ENCODE data around the gene PLEK2. TPM values are rescaled to one million over a fixed set of nuclear protein-coding genes. Genes with fewer than 3 reads are reported as not detected.

Gene PLEK2
- total RNA-seq, 1 donor from 2014 or later: 1.7 TPM

DNA sequence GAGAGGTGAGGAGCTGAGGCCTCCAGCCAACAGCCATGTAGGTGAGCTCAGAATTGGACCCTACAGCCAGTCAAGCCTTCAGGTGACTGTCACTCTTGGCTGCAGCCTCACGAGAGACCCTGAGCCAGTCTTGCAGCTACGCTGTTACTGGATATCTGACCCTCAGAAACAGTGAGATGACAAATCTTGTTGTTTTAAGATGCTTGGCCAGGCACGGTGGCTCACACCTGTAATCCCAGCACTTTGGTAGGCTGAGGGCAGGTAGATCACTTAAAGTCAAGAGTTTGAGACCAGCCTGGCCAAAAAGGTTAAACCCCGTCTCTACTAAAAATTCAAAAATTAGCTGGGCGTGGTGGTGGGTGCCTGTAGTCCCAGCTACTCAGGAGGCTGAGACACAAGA, 6.2 kb downstream of the PLEK2 start:
- no peak for DNase-seq
- Mint-ChIP-seq H3K27ac (no peak overlapping the region), H3K27me3 (peaks cover 2% of the 10 kb centered on the region), H3K9me3 (no peaks in the 10 kb centered on the region), H3K4me3 (no peak overlapping the region), H3K36me3 (ENCODE audit: low read depth) (no peaks in the 10 kb centered on the region), H3K4me1 (no peaks in the 10 kb centered on the region)
- intact Hi-C loops (cut with micrococcal nuclease): no loop called here

DNA sequence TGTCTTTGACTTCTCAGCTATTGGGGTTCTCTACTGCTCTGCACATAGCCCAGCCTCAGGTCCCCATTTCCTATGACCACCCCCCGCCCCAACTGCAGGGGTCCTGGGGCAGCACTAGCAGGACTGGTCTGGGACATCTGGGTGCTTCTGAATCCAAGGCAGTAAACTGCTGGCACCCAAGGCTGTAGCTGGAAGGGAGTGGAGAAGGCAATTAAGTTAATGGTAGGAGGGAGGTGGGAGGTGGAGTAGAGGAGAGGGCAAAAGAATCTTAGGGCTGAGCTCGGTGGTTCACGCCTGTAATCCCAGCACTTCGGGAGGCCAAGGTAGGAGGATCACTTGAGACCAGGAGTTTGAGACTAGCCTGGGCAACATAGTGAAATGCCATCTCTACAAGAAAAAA, 11.5 kb downstream of the PLEK2 start:
- DNase-seq: no peak
- intact Hi-C loops (cut with micrococcal nuclease): no loop called here
- H3K4me3 Mint-ChIP-seq: no peak overlapping the region
- no peaks in the 10 kb centered on the region for H3K4me1 Mint-ChIP-seq
- H3K27me3 Mint-ChIP-seq: peaks cover 10% of the 10 kb centered on the region
- no peaks in the 10 kb centered on the region for H3K9me3 Mint-ChIP-seq
- no peaks in the 10 kb centered on the region for H3K36me3 Mint-ChIP-seq (ENCODE audit: low read depth)
- H3K27ac Mint-ChIP-seq: no peak overlapping the region

DNA sequence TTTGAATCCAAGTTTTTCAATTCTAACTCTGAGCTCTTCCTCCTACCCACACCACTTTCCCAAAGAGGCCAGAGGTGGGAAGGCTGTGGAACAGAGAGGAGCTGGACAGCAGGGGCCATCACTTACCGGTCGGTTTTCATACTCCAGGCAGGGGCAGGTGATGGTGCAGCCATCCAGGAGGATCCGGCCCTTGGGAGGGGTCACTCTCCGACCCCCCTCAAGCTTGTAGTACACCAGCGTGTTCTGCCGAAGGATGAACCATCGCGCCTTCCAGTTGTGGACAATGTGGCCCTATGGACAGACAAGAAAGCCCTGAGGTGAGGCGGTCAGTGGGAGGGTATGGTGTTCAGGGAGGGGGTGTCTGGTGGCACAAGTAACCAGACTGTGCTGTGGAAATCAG, 14.4 kb downstream of the PLEK2 start:
- Mint-ChIP-seq H3K9me3 (no peaks in the 10 kb centered on the region), H3K36me3 (ENCODE audit: low read depth) (no peaks in the 10 kb centered on the region), H3K27ac (no peak overlapping the region), H3K4me1 (no peaks in the 10 kb centered on the region), H3K4me3 (no peak overlapping the region), H3K27me3 (peaks cover 10% of the 10 kb centered on the region)
- no peak for DNase-seq
- intact Hi-C loops (cut with micrococcal nuclease): no loop called here

DNA sequence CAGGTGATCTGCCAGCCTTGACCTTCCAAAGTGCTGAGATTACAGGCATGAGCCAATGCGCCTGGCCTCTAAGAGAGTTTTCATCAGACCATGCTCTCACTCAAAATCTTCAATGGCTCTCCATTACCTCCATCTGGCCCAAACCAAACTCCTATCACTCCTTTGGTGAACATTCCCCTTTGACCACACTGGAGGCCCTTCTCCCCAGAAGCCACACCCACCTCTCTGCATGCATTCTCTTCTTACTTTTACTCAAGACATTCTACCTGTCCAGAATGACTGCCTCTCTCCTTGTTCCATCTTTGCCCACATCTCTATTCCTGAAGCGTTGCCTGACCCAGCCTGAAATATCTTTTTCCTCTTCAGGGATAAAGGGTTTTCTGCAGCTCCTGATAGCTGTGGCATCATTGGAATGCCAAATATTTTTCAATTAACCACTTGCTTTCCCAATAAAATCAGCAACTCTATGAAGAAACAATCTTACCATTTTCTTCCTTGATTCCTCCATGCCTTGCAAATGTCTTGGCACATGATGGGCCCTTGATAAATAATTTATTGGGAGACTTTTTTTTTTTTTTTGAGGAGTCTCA, 15.5 kb downstream of the PLEK2 start:
- Mint-ChIP-seq H3K27ac (no peak overlapping the region), H3K27me3 (peaks cover 10% of the 10 kb centered on the region), H3K9me3 (no peaks in the 10 kb centered on the region), H3K36me3 (ENCODE audit: low read depth) (no peaks in the 10 kb centered on the region), H3K4me1 (no peaks in the 10 kb centered on the region), H3K4me3 (no peak overlapping the region)
- no peak for DNase-seq
- intact Hi-C loops (cut with micrococcal nuclease): no loop called here

DNA sequence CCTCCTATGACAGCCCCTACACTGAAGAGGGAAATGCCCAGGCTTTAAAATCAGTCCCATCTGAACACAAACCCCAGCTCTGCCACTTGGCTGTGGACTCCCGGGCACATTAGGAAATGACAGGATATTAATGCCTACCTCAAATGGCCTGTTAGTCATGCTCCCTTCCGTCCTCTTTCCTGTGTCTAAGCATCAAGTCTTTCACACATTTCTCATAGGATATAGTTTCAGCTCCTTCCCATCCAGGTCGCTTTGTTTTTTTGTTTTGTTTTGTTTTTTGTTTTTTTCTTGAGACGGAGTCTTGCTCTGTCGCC, 16.1 kb downstream of the PLEK2 start:
- intact Hi-C loops (cut with micrococcal nuclease): no loop called here
- Mint-ChIP-seq H3K27ac (no peak overlapping the region), H3K4me3 (no peak overlapping the region), H3K36me3 (ENCODE audit: low read depth) (no peaks in the 10 kb centered on the region), H3K9me3 (no peaks in the 10 kb centered on the region), H3K4me1 (no peaks in the 10 kb centered on the region), H3K27me3 (peaks cover 10% of the 10 kb centered on the region)
- no peak for DNase-seq

DNA sequence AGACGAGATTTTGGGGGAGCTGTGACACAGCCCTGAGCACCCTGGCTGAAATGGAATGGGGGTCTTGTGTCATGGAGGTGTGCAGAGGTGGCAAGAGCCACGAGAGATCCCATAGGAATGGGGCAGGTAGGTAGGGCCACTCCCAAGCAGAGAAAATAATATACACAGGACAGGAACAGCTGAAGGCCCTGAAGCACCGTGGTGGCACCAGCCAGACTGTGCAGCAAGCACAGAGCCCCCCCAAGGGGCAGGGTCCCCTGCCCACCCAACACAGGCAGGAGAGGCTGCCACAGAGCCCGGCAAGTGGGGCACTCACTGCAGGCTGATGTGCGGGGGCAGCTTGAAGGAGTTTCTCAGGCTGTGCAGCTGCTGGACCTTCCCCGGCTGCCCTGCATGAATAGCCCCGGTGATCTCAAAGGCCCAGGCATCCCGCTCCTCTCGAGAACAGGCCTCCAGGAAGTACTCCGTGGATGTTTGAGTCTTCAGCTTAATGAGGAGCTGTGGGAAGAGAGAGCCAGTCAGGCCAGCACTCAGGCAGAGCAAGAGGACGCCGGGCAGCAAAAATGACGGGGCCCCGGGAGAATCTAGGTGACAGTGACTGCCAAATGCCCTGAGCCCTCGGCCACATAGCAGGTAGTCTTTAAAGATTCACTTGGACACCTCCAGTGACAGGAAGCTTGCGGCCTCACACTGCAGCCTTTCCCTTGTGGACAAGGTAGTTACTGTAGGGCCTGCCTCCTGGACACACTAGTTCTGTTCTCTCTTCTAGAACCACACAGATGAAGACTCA, 16.7 kb downstream of the PLEK2 start:
- Mint-ChIP-seq H3K27me3 (peaks cover 8% of the 10 kb centered on the region), H3K4me3 (no peak overlapping the region), H3K4me1 (no peaks in the 10 kb centered on the region), H3K9me3 (no peaks in the 10 kb centered on the region), H3K36me3 (ENCODE audit: low read depth) (no peaks in the 10 kb centered on the region), H3K27ac (no peak overlapping the region)
- DNase-seq: no peak
- intact Hi-C loops (cut with micrococcal nuclease): no loop called here

DNA sequence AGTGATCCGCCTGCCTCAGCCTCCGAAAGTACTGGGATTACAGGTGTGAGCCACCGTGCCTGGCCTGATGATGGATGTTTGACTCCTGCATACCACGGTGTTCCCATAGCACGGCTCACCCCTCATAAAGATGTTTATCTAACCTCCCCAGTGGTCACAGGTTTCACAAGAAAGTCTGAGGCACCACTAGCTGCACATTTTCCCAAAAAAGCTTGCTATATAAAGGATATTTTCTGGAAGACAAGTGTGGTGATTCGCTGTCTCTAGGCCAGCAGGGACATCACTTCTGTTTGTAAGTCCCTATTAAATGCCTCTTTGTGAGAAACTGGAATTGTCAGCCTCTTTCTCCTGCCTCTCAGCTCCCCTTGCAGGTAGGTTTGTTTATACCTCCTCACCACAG, 18.3 kb downstream of the PLEK2 start:
- no peaks in the 10 kb centered on the region for H3K36me3 Mint-ChIP-seq (ENCODE audit: low read depth)
- H3K4me3 Mint-ChIP-seq: no peak overlapping the region
- intact Hi-C loops (cut with micrococcal nuclease): no loop called here

DNA sequence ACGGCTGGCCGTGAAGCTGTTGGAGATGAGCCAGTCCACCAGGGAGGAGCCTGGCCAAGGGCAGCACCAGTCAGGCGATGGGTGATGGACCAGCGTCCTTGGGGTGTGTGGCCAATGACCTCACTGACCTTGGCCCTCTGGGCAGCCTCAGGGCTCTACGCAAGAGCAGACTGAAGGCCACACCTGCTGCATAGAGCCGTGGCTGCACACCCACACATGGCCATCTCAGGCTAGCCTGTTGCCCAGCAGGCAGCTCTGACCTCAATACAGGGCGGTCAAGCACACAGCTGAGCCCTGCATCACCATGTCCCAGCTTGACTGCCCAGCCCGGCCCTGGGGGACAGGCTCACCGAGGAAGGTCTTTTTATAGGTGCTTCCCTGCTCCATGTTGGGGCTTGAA, 19.2 kb downstream of the PLEK2 start:
- H3K27ac Mint-ChIP-seq: no peak overlapping the region
- H3K4me1 Mint-ChIP-seq: no peaks in the 10 kb centered on the region

More for the DNA sequence above, 18.3 kb downstream of the PLEK2 start:
- DNase-seq: no peak
- peaks cover 4% of the 10 kb centered on the region for H3K27me3 Mint-ChIP-seq
- no peaks in the 10 kb centered on the region for H3K4me1 Mint-ChIP-seq
- no peak overlapping the region for H3K27ac Mint-ChIP-seq
- H3K9me3 Mint-ChIP-seq: no peaks in the 10 kb centered on the region

DNA sequence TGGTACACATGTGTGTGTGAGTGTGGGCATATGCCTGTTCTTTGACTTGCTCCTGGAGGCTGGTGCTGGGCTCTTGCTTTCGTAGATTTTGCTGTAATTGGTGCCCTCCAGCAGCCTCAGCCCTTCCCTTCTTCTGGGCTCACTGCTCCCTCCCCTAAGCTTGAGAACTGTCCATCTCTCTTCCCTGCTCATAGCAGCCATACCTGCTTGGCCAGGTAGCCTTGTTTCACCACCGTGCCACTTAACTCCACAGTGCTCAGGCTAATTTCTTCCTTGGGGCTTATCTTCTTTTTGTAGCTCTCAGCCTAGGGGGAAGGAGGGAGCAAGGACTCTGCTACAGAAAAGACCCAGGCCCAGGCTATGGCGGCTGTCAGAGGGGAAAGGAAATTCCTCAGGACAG, 19.8 kb downstream of the PLEK2 start:
- no peaks in the 10 kb centered on the region for H3K4me1 Mint-ChIP-seq
- peaks cover 2% of the 10 kb centered on the region for H3K36me3 Mint-ChIP-seq (ENCODE audit: low read depth)
- H3K4me3 Mint-ChIP-seq: no peak overlapping the region
- H3K9me3 Mint-ChIP-seq: no peaks in the 10 kb centered on the region
- no peak overlapping the region for H3K27ac Mint-ChIP-seq
- intact Hi-C loops (cut with micrococcal nuclease): no loop called here
- no peak for DNase-seq
- no peaks in the 10 kb centered on the region for H3K27me3 Mint-ChIP-seq

More for the DNA sequence above, 19.2 kb downstream of the PLEK2 start:
- Mint-ChIP-seq H3K4me3 (no peak overlapping the region), H3K9me3 (no peaks in the 10 kb centered on the region), H3K36me3 (ENCODE audit: low read depth) (no peaks in the 10 kb centered on the region), H3K27me3 (no peaks in the 10 kb centered on the region)
- intact Hi-C loops (cut with micrococcal nuclease): no loop called here
- DNase-seq: no peak

DNA sequence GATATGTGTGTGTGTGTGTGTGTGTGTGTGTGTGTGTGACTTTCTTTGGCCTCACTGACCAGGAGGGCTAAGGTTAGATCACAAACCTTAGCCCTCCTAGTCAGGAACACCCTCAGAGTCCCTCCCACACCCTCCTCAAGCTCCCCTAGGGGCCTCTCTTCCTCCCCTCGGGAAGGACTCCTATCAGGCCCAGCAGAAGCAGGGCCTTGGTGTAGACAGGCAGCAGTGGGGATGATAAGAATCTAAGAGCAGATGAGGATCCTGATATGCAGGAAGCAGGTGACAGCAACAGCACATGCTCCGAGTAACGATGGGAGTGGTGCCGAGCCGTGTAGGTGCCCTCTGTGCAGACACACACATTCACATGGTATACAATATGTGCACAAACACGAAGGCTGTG, 20.7 kb downstream of the PLEK2 start:
- Mint-ChIP-seq H3K27me3 (no peaks in the 10 kb centered on the region), H3K4me1 (no peaks in the 10 kb centered on the region)
- intact Hi-C loops (cut with micrococcal nuclease): no loop called here

DNA sequence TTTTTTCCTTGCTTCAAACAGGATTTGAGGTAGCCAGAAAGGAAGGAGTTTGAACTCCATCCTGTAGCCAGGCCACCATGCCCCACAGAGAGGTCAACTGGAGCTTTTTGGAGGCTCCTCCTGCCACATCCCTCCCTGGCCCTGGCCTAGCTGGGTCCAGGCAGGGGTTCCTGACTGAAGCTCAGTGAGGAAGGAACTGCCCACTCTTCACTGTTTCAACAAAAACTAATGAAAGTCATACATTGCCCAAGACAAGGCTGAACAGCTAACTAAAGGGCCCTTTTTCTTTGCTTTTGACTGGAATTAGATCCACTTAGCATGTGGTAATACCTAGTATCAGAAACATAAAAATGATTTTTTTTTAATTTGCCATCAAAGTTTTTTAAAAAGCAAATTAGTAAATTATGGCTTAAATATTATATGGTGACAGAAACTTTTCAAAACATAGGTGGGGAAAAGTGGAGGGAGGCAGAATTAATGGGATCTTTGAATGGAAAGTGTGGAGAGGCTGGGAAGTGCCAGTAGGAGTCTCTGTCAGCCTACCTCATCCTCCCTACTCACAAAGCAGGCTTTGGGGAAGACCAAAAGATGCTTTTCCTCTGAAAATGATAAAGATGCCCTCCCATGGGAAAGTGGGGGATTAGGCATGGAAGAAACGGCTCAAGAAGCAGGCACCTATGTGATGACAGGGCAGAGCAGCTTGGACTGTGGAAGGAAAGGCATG, 22.0 kb downstream of the PLEK2 start:
- DNase-seq: no peak
- intact Hi-C loops (cut with micrococcal nuclease): no loop called here
- Mint-ChIP-seq H3K27me3 (no peaks in the 10 kb centered on the region), H3K4me3 (no peak overlapping the region), H3K36me3 (ENCODE audit: low read depth) (peaks cover 19% of the 10 kb centered on the region), H3K9me3 (no peaks in the 10 kb centered on the region), H3K27ac (no peak overlapping the region), H3K4me1 (no peaks in the 10 kb centered on the region)

More for the DNA sequence above, 20.7 kb downstream of the PLEK2 start:
- Mint-ChIP-seq H3K36me3 (ENCODE audit: low read depth) (peaks cover 8% of the 10 kb centered on the region), H3K9me3 (no peaks in the 10 kb centered on the region), H3K27ac (no peak overlapping the region), H3K4me3 (no peak overlapping the region)
- DNase-seq: no peak

DNA sequence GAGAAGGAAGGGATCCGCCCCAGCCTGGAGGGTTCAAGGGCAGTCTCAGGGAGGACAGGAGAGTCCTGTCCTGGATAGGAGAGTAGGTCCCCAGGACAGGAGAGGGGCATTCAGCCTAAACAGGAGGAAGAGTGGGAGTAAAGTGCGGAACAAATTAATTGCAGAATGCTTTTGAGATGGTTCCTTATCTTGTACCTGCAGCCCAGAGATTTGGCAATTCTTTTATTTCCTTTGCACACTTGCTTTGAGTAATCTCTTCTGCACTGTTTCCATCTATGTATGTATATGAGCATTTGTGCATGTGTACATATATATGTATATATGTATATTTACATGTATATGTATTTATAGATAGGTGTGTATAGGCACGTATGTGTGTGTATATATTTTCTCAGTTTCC, 22.7 kb downstream of the PLEK2 start:
- Mint-ChIP-seq H3K4me1 (no peaks in the 10 kb centered on the region), H3K36me3 (ENCODE audit: low read depth) (peaks cover 26% of the 10 kb centered on the region), H3K4me3 (no peak overlapping the region), H3K27me3 (no peaks in the 10 kb centered on the region), H3K27ac (no peak overlapping the region), H3K9me3 (no peaks in the 10 kb centered on the region)
- DNase-seq: no peak
- intact Hi-C loops (cut with micrococcal nuclease): no loop called here

DNA sequence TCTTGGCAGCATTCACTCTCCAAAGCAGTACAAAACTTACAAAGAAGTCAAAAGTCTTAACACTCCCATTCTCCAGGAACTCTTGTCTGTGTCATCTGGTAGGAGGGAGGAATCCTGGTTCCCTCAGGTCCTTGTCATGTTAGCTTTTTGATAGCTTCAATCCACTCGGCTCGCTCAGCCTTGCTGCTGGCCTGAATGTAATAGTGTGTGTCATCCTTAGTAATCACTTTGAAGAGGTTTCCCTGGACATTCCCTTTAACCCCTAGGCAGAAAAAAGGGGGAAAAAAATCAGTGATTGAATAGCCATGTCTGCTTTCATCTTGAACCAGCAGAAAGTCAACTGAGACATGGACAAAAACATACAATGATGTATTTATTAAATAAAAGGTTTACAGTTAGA, 24.8 kb downstream of the PLEK2 start:
- peaks cover 40% of the 10 kb centered on the region for H3K36me3 Mint-ChIP-seq (ENCODE audit: low read depth)
- H3K27me3 Mint-ChIP-seq: no peaks in the 10 kb centered on the region
- no peaks in the 10 kb centered on the region for H3K4me1 Mint-ChIP-seq

DNA sequence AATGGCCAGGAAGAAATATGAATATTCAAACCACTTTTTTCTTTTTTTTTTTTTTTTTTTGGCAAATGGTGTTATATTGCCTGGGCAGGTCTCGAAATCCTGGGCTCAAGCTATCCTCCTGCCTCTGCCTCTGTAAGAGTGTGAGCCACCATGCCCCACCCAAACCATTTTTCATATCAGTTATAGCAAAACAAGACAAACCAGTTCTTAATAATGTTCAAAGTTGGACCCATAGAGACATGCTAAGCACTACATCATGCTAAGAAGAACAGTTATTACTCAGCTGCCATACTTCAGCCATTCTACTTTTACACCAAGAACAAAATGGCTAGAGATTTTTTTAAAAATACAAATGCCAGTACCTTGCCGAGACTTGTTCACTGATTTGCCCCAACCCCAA, 26.3 kb downstream of the PLEK2 start:
- no peak overlapping the region for H3K4me3 Mint-ChIP-seq
- no peaks in the 10 kb centered on the region for H3K27me3 Mint-ChIP-seq
- peaks cover 52% of the 10 kb centered on the region for H3K36me3 Mint-ChIP-seq (ENCODE audit: low read depth)
- H3K4me1 Mint-ChIP-seq: peaks cover 2% of the 10 kb centered on the region
- DNase-seq: no peak
- no peaks in the 10 kb centered on the region for H3K9me3 Mint-ChIP-seq
- no peak overlapping the region for H3K27ac Mint-ChIP-seq
- intact Hi-C loops (cut with micrococcal nuclease): no loop called here

More for the DNA sequence above, 24.8 kb downstream of the PLEK2 start:
- H3K27ac Mint-ChIP-seq: no peak overlapping the region
- intact Hi-C loops (cut with micrococcal nuclease): no loop called here
- no peak for DNase-seq
- H3K9me3 Mint-ChIP-seq: no peaks in the 10 kb centered on the region
- H3K4me3 Mint-ChIP-seq: no peak overlapping the region
